HL-60/S4 treated with retinoic acid at 250 ng/mL for 4 days and 3 days (cell line): ENCODE results near the gene PKD2L1.

Experiments used
- in situ Hi-C: fragments of 300-500 bp; cut with MboI; formaldehyde crosslinking; loops from 2 replicates; pipeline ENCODE4 v1.7.0; 2022; ENCODE audit warnings: low sequenced_read_pairs

PKD2L1 gene

DNA sequence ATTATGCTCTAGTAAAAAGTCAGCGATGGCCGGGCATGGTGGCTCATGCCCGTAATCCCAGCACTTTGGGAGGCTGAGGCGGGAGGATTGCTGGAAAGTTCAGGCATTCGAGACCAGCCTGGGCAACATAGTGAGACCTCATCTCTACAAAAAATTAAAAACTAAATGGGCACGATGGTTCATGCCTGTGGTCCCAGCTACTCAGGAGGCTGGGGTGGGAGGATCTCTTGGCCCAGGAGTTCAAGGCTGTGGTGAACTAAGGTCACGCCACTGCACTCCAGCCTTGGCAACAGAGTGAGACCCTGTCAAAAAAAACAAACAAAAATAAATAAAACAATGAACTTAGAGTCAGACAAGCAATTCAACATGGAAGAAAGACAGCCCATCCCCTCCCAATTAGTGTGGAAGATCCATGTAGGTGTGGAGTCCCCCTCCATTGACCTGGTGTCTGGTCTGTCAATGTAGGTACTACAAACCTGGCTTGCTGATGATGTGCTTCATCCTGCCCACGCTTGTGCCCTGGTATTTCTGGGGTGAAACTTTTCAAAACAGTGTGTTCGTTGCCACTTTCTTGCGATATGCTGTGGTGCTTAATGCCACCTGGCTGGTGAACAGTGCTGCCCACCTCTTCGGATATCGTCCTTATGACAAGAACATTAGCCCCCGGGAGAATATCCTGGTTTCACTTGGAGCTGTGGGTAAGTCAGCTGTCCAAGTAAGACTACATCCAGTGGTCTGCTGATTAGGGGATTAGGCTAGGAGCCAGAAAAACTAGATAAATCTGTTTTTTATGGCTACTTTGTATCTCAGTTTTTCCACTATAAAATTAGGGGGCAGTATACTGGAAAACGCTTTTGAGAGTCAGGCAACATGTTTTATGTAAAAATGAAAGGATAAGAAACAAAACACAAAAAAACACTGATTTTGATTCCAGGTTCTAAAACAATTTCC is 26.3 kb upstream of the PKD2L1 start:
- in situ Hi-C loops: no loop called here

DNA sequence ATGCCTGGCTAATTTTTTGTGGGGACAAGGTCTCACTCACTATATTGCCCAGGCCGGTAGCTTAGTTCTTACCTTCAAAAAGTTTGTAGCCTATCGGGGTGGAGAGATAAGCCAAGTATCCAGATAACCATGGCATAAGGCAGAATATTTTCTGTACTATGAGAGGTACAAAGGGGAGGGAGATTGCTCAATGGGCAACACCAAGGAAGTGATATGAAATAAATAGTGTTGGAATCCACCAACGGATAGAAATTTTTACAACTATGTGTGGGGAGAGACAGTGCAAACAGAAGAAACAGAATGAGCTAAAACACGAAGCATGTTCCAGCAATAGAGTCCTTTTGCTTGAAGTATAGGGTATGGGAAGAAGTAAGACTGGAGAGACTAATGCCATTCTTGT is 25.1 kb upstream of the PKD2L1 start:
- in situ Hi-C loops: no loop called here

DNA sequence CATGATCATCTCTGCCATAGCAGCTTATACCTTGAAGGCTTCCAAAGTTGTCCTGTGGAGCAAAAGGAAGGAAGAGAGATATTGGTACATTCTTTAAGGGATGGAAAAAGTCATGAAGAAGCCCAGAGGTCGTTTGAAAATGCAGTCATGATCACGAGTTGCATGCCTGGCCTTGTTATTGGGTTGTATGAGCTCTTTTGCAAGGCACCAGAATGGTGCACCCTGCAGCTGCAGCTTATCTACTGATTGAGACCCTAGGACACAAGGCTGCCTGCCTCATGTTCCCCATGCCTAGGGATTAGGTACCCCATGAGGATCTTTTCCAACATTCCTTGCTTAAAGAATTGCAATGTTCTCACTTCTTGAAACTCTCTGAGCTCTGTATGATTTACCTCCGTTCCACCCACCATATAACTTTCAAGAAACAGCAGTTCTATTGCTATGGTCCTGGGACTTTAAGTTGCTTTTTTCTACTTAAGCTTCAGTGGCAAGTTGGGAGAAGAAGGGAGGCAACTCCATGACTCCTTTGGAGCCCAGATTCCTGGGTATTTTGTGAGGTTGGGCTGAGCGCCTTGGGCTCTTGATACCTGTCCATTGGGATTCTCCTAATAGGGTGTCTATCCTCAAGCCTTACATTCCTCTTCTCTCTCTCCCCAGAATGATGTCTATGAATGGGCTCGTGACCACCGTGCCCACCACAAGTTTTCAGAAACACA is 23.9 kb upstream of the PKD2L1 start:
- in situ Hi-C loops: no loop called here

DNA sequence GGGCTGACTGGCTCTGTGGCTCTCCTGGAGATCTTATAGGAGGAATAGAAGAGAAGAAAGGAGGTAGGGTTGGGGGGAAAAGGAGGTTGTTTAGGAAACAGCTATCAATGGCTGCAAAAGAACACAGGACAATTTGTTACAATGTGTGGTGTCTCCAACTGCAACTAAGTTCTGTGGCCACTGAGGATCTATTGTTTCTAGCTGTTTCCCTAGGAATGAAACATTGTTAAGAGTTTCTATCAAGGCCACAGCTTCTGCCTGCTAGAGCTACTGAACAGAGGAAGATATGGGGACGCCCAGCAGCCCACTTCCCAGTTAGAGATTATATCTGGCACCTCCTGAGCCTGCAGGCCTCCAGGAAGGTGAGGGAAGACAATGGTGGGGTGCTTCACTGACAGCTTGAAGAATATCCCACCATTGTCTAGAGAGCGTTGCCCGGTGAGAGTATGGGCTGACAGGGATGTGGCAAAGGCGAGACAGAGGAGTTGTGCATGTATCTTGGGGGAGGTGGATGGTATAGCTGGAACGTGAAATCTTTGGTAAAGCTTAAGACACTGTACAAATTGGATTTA is 21.0 kb upstream of the PKD2L1 start:
- in situ Hi-C loops: no loop called here

DNA sequence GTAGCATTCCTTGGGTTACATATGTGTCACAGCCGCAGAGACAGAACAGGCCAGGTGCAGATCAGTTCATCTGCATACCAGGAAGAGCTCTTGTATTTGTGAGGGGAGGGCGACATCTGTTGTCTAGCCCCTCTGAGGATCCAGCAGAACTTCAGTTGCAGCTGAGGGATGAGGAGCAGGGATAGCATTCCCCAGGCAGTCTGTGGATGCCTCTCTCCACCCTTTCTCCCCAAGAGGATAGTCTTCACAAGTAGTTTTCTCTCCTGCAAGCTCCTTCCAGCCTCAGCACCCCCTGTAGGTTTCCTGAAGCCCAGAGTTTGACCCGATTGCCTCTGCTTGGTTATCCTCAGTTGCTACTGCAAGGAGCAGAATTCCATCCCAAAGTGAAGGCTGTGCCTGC is 19.6 kb upstream of the PKD2L1 start:
- in situ Hi-C loops: loop anchor here (10.0 kb wide), 1 partner anchor 85 kb away; no protein-coding TSS in a partner anchor

DNA sequence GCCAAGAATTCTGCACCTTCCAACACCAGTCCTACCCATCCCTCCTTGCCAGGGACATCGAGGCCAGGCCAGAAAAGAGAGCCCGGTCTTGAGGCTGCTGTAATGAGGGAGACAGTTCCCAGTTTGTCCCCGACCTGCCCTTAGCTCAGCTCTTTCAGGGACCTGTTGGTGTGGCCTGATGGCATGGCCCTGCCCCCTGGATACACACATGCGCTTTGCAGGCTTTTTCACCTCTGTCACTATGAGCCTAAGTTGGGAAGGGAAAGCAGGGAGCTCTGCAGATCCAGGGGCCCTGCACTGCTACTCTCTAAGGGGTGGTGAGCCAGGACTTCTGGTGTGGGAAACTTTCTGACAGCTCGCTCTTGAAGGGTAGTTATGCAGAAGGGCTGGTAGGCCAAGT is 19.1 kb upstream of the PKD2L1 start:
- in situ Hi-C loops: loop anchor here (10.0 kb wide), 1 partner anchor 86 kb away; no protein-coding TSS in a partner anchor

DNA sequence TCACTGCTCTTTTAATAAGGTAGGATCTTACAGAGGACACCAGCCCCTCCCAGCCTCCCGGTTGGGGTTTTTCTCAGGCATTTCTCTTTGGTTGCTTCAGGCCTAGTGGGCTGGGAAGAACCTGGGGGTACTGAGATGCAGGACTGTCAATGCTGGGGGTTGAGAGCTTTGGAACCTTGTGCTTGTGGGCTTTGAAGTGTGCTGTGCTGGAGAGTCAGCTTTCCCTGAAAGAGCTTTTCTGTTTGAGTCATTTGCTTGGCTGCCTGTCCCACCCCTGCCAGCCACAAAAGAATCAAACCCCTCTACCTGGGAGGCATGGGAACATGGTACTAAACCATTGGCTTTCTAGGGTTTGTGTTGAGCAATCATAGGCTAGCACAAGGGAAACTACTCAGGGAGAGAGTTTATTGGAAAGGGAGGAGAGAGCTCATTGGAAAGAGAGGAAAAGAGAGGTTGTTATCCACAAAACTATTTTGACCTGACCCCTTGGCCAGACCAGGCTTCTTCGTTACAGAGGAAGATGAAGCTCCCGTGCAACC is 18.4 kb upstream of the PKD2L1 start:
- in situ Hi-C loops: loop anchor here (10.0 kb wide), 1 partner anchor 86 kb away; no protein-coding TSS in a partner anchor

DNA sequence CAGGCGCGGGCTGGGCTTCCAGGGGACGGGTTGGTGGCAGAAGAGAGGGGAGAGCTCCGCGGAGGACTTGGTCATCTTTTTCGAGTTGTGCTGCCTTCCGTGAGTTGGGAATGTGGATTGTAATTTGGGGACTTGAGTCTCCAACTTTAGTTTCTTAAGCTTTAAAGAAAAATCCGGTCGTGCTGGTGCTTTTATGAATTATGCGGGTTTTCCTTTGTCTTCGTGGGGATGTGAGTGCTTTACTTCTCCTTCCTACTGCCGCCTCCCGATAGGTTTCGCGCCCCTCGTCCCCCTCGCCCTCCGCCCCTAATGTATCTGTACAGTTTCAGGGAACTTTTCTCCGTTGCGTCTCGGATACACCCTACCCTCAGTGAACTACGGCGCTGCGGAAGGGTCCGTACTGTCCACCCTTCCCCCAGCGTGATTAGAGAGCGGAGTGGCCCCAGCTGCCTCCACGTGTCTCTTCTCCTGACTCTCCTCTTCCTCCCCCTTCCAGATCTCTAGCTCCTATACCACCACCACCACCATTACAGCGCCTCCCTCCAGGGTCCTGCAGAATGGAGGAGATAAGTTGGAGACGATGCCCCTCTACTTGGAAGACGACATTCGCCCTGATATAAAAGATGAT is 17.7 kb upstream of the PKD2L1 start:
- in situ Hi-C loops: loop anchor here (10.0 kb wide), 1 partner anchor 87 kb away; no protein-coding TSS in a partner anchor

DNA sequence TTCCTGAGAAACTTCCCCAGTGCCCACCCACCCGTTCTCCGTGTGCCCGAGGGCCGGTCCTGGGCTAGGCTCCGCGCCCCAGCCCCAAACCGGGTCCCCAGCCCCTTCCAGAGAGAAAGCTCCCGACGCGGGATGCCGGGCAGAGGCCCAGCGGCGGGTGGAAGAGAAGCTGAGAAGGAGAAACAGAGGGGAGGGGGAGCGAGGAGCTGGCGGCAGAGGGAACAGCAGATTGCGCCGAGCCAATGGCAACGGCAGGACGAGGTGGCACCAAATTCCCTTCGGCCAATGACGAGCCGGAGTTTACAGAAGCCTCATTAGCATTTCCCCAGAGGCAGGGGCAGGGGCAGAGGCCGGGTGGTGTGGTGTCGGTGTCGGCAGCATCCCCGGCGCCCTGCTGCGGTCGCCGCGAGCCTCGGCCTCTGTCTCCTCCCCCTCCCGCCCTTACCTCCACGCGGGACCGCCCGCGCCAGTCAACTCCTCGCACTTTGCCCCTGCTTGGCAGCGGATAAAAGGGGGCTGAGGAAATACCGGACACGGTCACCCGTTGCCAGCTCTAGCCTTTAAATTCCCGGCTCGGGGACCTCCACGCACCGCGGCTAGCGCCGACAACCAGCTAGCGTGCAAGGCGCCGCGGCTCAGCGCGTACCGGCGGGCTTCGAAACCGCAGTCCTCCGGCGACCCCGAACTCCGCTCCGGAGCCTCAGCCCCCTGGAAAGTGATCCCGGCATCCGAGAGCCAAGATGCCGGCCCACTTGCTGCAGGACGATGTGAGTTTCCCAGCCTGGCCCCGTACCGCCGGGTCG is 16.9 kb upstream of the PKD2L1 start, which contains the start of gene SCD:
SCD (plus strand) TSS at position 469 of the 803 bp plus-strand sequence; CDS start at position 741, 272 bp downstream.
- in situ Hi-C loops: loop anchor here (10.0 kb wide), 1 partner anchor 88 kb away; no protein-coding TSS in a partner anchor

DNA sequence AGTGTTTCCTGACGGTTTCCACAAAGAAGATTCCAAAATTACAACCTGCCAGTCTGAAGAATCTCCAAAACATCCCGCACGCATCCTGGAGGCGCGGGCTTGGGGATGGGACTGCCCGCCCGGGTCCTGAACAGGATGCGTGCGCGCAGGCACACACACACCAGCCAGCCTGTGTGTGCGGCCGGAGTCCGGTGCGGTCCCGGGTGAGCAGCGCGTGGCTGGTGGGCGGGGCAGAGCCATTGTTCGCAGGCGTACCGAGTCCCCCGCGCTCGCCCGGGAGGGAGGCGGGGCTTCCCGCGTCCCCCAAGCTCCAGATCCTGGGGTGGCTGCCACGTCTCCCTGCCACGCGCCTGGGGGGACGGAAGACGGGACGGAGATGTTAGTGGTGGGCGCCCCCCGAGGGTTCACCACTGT is 16.3 kb upstream of the PKD2L1 start:
- in situ Hi-C loops: loop anchor here (10.0 kb wide), 1 partner anchor 88 kb away; no protein-coding TSS in a partner anchor

DNA sequence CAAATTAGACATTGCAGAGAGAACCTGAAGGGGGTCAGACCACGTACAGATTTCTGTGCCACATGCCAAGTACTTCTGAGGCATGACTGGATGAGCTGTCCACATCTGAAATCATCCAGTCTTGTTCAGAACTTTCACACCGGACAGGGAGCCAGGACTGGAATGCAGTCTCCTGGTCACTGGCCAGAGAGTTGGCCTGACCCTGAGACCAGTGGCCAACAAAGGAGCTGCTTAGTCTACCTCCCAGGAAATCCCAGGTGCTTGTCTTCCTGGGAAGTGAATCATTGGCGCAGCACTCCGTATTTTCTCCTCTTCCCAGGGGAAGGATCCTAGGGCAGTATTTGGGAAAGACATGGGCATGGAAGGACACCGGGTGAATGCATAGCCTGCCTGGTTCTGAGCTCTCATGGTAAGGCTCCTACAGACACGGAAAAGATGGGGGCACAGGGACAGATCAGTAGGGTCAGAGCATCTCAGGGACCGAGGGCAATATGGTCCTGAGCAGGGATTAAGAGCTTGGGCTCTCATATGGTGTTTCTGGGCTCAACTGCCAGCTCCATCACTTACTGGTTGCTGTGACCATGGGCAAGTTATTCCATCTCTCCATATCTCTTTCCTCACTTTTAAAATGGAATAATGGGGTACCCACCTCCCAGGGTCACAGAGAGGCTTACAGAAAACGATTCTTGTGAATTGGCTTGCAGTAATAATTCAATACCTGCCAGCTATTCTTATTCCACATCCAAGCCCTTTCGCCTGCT is 15.7 kb upstream of the PKD2L1 start:
- in situ Hi-C loops: loop anchor here (10.0 kb wide), 1 partner anchor 89 kb away; no protein-coding TSS in a partner anchor

DNA sequence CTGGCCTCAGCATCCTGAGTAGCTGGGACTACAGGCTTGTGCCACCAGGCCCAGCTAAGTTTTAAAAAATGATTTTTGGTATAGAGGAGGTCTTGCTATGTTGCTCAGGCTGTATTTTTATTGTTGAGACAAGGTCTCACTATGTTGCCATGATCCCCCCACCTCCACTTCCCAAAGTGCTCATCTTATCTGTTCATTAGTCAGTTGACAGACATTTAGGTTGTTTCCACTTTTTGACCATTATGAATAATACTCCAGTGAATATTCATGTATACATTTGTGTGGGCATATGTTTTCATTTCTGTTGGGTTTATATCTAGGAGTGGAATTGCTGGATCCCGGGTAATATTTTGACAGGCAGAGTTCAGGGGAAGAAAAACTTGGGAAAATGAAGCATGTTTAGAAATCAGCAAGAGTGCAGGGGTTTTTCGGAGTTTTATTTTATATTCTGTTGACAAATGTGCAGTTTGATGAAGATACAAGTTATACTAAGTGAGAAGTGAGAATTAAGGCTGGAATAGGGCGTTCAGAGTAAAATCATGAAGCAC is 14.3 kb upstream of the PKD2L1 start:
- in situ Hi-C loops: loop anchor here (10.0 kb wide), 1 partner anchor 90 kb away; no protein-coding TSS in a partner anchor

DNA sequence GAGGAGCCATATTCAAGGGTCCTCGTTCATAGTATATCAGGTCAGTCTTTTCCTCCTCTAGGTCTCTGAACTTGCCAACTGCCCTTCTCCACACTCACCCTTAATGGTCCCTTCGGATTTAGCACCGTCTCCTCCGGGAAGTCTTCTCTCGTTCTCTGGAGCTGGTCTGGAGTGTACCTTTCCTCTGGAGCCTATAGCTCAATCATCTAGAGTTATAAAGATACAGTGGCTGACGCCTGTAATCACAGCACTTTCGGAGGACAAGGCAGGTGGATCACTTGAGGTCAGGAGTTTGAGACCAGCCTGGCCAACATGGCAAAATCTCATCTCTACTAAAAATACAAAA is 12.6 kb upstream of the PKD2L1 start:
- in situ Hi-C loops: loop anchor here (10.0 kb wide), 1 partner anchor 92 kb away; no protein-coding TSS in a partner anchor

DNA sequence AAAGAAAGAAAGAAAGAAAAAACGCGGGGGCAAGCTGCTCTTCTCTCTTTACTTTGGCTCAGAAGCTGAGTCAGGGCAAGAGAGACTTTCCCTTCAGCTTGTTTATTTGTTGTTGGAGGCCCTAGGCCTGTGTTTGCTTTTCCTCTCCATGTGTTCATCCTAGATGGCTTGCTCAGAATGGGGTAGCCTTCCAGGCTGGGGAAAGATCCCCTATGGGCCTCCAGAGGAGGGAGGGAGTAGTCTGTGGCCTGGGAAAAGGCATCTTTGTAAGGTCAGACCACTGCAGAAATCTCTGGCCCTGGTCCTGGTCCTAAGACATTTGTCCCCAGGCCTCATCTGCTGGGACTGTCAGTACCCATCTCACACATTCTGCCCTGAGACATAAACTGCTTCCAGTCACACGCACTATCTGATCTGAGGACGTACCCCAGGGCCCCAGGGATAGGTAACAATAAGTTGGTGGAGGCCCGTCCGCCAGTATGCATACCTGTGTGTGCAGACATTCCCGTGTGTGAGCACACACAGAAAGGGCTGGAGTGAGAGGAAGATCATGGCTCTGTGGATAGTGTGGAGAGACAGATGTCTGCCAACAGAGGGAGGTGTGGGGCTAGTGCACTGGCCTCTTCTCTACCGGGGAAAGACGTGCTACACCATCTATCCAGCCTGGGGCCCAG is 12.1 kb upstream of the PKD2L1 start:
- in situ Hi-C loops: loop anchor here (10.0 kb wide), 1 partner anchor 93 kb away; no protein-coding TSS in a partner anchor

DNA sequence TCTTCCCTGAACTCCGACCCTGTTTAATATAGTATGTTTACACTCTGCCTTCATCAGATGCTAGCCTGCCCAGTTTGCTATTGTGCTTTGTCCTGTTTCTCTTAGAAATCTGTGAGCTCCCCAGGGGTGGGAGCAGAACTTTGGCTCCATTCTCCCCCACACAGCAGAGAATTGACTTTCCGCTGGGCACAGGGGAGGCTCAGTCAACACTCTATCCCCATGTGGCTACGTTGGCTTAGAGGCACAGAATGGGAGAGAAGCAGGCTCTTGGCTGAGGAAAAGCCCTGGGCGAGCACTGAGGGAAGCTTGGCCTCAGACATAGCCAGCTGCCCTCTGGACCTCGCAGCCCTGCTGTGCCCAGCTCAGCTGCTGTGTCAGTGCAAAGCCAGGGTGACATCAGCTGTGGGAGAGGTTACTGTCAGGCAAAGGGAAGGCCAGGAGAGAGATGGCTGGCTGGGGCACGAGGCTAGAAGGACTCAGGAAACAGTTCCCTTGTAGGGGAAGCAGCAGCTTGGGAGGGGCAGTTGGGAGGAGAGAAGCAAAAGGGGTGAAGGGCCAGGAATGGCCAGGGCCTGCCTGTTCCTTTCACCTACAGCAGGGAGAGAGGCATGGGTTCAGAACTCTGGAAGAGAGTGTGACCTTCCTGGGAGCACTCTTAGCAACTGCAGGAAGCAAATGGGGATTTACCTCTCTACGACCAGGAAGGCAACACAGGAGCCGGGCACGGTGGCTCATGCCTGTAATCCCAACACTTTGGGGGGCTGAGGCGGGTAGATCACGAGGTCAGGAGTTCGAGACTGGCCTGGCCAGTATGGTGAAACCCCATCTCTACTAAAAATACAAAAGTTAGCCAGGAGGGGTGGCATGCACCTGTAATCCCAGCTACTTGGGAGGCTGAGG is 11.2 kb upstream of the PKD2L1 start:
- in situ Hi-C loops: loop anchor here (10.0 kb wide), 1 partner anchor 94 kb away; no protein-coding TSS in a partner anchor

DNA sequence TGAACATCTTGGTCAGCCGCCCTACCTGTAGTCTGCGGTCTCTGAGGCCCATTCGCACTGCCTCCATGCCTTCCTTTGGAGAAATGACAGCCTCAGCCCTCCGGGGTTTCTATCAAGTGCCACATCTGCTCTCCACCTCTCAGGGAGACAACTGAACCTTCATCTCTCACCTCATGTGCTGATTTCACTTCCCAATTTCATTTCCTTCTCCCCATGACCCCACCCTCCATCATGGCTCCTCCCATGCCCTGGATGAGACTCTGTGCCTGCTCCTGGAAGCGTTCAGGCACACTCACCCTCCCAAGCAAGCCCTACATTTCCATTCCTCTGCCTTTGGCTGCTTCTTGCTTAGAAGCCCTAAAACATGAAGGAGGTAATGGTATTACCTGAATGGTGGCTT is 9.2 kb upstream of the PKD2L1 start:
- in situ Hi-C loops: loop anchor here (10.0 kb wide), 1 partner anchor 176 kb away; the partner anchor contains the start of gene SEC31B
